Endodermal cell (in vitro differentiated cells): ENCODE measurements around the gene AGBL1. TPM values are rescaled to one million over a fixed set of nuclear protein-coding genes. Genes with fewer than 3 reads are reported as not detected.

ENCODE experiments used
- DNase-seq: peaks from one replicate; pipeline ENCODE4 v3.0.0-alpha.2; 2017
- H3K27ac ChIP-seq: 2 replicates; pipeline ENCODE4 v1.5.1; 2013; ENCODE audit warnings: mild to moderate bottlenecking, low read depth, low read length, moderate library complexity
- H3K27me3 ChIP-seq: 2 replicates; pipeline ENCODE4 v1.6.1; 2013; ENCODE audit warnings: mild to moderate bottlenecking, low read length, moderate library complexity; ENCODE audit not compliant: insufficient read depth, control insufficient read depth, poor library complexity, severe bottlenecking
- H3K36me3 ChIP-seq: 2 replicates; pipeline ENCODE4 v1.7.0; 2013; ENCODE audit warnings: mild to moderate bottlenecking, low read length, moderate library complexity; ENCODE audit not compliant: control insufficient read depth, insufficient read depth
- H3K4me1 ChIP-seq: one replicate; pipeline ENCODE4 v1.7.0; 2013; ENCODE audit warnings: low read length; ENCODE audit not compliant: control insufficient read depth, insufficient read depth
- H3K4me3 ChIP-seq: 2 replicates; pipeline ENCODE4 v1.5.1; 2013; ENCODE audit warnings: mild to moderate bottlenecking, low read length, moderate library complexity
- H3K9ac ChIP-seq: 2 replicates; pipeline ENCODE4 v1.6.1; 2013; ENCODE audit warnings: mild to moderate bottlenecking, low read length, moderate library complexity; ENCODE audit not compliant: poor library complexity, severe bottlenecking; ENCODE audit errors: extremely low read depth
- H3K9me3 ChIP-seq: 2 replicates; pipeline ENCODE4 v1.6.1; 2013; ENCODE audit warnings: mild to moderate bottlenecking, low read length, moderate library complexity; ENCODE audit not compliant: control insufficient read depth
- H3K27ac Mint-ChIP-seq: 2 replicates; pipeline ENCODE4 v1.8.0; 2020; ENCODE audit warnings: mixed read lengths
- H3K27me3 Mint-ChIP-seq: 2 replicates; pipeline ENCODE4 v1.8.0; 2021; ENCODE audit warnings: mild to moderate bottlenecking, mixed read lengths; ENCODE audit not compliant: insufficient read depth
- H3K36me3 Mint-ChIP-seq: 2 replicates; pipeline ENCODE4 v1.8.0; 2020; ENCODE audit warnings: low read depth, mixed read lengths
- H3K4me1 Mint-ChIP-seq: 2 replicates; pipeline ENCODE4 v1.8.0; 2020; ENCODE audit warnings: mixed read lengths
- H3K4me3 Mint-ChIP-seq: 2 replicates; pipeline ENCODE4 v1.8.0; 2020; ENCODE audit warnings: mild to moderate bottlenecking, moderate library complexity, mixed read lengths
- H3K9me3 Mint-ChIP-seq: 2 replicates; pipeline ENCODE4 v1.8.0; 2020; ENCODE audit warnings: mild to moderate bottlenecking, mixed read lengths
- CTCF ChIP-seq: fragments of 200-600 bp; sonication (generic); conservative IDR thresholded peaks from 2 replicates; pipeline ENCODE4 v1.5.0; 2021; ENCODE audit warnings: antibody characterized with exemption, mild to moderate bottlenecking
- WGBS, 2 experiments: methylation state at CpG; one replicate each; pipeline versions ENCODE4 v1.1.5 to v1.1.7; 2013; ENCODE audit warnings: missing lambda C conversion rate in 2 of 2, mixed read lengths in 1 of 2; ENCODE audit not compliant: insufficient coverage in 1 of 2, insufficient read length in 1 of 2; 5-methylcytosine and 5-hydroxymethylcytosine counted together
- total RNA-seq, 2 donors: library from RNA; stranded (reverse); fragmentation: NEBNext Ultra II Directional in 1 of 2; extraction: Animal tissue kit (Norgen Biotek cat#: 25700) in 1 of 2; gene quantifications; 2 replicates in 1 of 2; 3 replicates in 1 of 2; pipeline ENCODE4 v1.2.1, GENCODE V29; 2021

AGBL1 gene
- total RNA-seq, 2 donors from 2014 or later = 0.07 to 0.11 TPM

- H3K27ac Mint-ChIP-seq = no peak overlapping the region
- DNase-seq = no peak
- no peak overlapping the region for H3K27ac ChIP-seq
- no peaks in the 10 kb centered on the region for H3K9me3 ChIP-seq
- H3K9ac ChIP-seq = no peak overlapping the region
- no peak for TF ChIP-seq CTCF
- H3K9me3 Mint-ChIP-seq = no peaks in the 10 kb centered on the region
- no peak overlapping the region for H3K4me3 Mint-ChIP-seq
- WGBS, 2 experiments = 100% methylated on average over 1 of the region's 1 CpG
- H3K4me3 ChIP-seq = no peak overlapping the region
- no peaks in the 10 kb centered on the region for H3K36me3 ChIP-seq
- H3K4me1 Mint-ChIP-seq = peaks cover 20% of the 10 kb centered on the region
- H3K36me3 Mint-ChIP-seq = no peaks in the 10 kb centered on the region
- H3K27me3 ChIP-seq = no peaks in the 10 kb centered on the region
- no peaks in the 10 kb centered on the region for H3K27me3 Mint-ChIP-seq
- peaks cover 3% of the 10 kb centered on the region for H3K4me1 ChIP-seq
Measured at GRCh38 chr15:86872782-86873181, 793.1 kb downstream of the AGBL1 start.

- Histone ChIP-seq H3K27ac (no peak overlapping the region), H3K4me3 (no peak overlapping the region), H3K36me3 (no peaks in the 10 kb centered on the region), H3K9me3 (no peaks in the 10 kb centered on the region), H3K9ac (no peak overlapping the region), H3K27me3 (no peaks in the 10 kb centered on the region), H3K4me1 (peaks cover 12% of the 10 kb centered on the region)
- Mint-ChIP-seq H3K36me3 (no peaks in the 10 kb centered on the region), H3K27me3 (no peaks in the 10 kb centered on the region), H3K9me3 (no peaks in the 10 kb centered on the region), H3K4me1 (peaks cover 28% of the 10 kb centered on the region), H3K4me3 (no peak overlapping the region), H3K27ac (no peak overlapping the region)
- no peak for DNase-seq
- TF ChIP-seq CTCF = no peak
- 89 to 100% methylated on average over 1 to 3 of the region's 3 CpGs for WGBS, 2 experiments
Measured at GRCh38 chr15:86875067-86875466, 795.4 kb downstream of the AGBL1 start.

GRCh38 chr15:86876387-86876944, 796.8 kb downstream of the AGBL1 start:
- Histone ChIP-seq H3K9me3 (no peaks in the 10 kb centered on the region), H3K36me3 (no peaks in the 10 kb centered on the region), H3K27me3 (no peaks in the 10 kb centered on the region), H3K27ac (no peak overlapping the region), H3K9ac (no peak overlapping the region), H3K4me3 (no peak overlapping the region), H3K4me1 (peaks cover 12% of the 10 kb centered on the region)
- no peak overlapping the region for H3K27ac Mint-ChIP-seq
- no peaks in the 10 kb centered on the region for H3K27me3 Mint-ChIP-seq
- WGBS, 2 experiments = 83 to 96% methylated on average over 1 to 4 of the region's 4 CpGs
- no peaks in the 10 kb centered on the region for H3K36me3 Mint-ChIP-seq
- no peaks in the 10 kb centered on the region for H3K9me3 Mint-ChIP-seq
- no peak for TF ChIP-seq CTCF
- no peak for DNase-seq
- no peak overlapping the region for H3K4me3 Mint-ChIP-seq
- H3K4me1 Mint-ChIP-seq = peaks cover 26% of the 10 kb centered on the region
